H1 (cell line): ENCODE data around the gene PTDSS2. TPM values are rescaled to one million over a fixed set of nuclear protein-coding genes. Genes with fewer than 3 reads are reported as not detected.

Experiments
- CHD1 ChIP-seq: IDR thresholded peaks from 2 replicates; pipeline ENCODE4 v1.6.1; 2012; ENCODE audit warnings: low read depth, low read length, improper control_type of control experiment
- CTBP2 ChIP-seq: IDR thresholded peaks from 2 replicates; pipeline ENCODE4 v1.7.0; 2011; ENCODE audit warnings: borderline replicate concordance, mild to moderate bottlenecking, moderate library complexity, mixed read lengths, low read length; ENCODE audit not compliant: insufficient read depth, insufficient read length
- EP300 ChIP-seq, 2 experiments: IDR thresholded peaks; 1 replicate in 1 of 2; 2 replicates in 1 of 2; pipeline ENCODE4 v1.6.1; 2011 to 2012; ENCODE audit warnings: low read depth in 2 of 2, low read length in 2 of 2, mild to moderate bottlenecking in 2 of 2, borderline replicate concordance in 1 of 2, inconsistent platforms in 1 of 2, moderate library complexity in 1 of 2
- FOSL1 ChIP-seq: IDR thresholded peaks from 2 replicates; pipeline ENCODE4 v1.6.1; 2011; ENCODE audit warnings: mild to moderate bottlenecking, low read depth, low read length, moderate library complexity; ENCODE audit not compliant: insufficient read depth
- HDAC6 ChIP-seq: IDR thresholded peaks from one replicate; pipeline ENCODE4 v1.7.1; 2012; ENCODE audit warnings: low read depth, mild to moderate bottlenecking, inconsistent platforms, low read length, moderate library complexity
- PHF8 ChIP-seq: fragments of 200-600 bp; sonication (generic); conservative IDR thresholded peaks from 2 replicates; pipeline ENCODE4 v1.7.1; 2012; ENCODE audit warnings: low read depth, mild to moderate bottlenecking, inconsistent platforms, low read length, moderate library complexity
- RNF2 ChIP-seq: fragments of 200-900, 300-1000 bp; sonication (generic); IDR thresholded peaks from 2 replicates; pipeline ENCODE4 v1.7.1; 2016; ENCODE audit warnings: borderline replicate concordance, low read depth, mild to moderate bottlenecking, antibody characterized with exemption, low read length; ENCODE audit not compliant: poor library complexity, severe bottlenecking; ENCODE audit errors: missing control alignments
- SIN3A ChIP-seq, 2 experiments: IDR thresholded peaks in 1 of 2; conservative IDR thresholded peaks in 1 of 2; 2 replicates each; pipeline ENCODE4 v1.6.1; 2011 to 2012; ENCODE audit warnings: low read length in 2 of 2, improper control_type of control experiment in 1 of 2, low read depth in 1 of 2, mild to moderate bottlenecking in 1 of 2
- SP4 ChIP-seq: IDR thresholded peaks from 2 replicates; pipeline ENCODE4 v1.6.1; 2012; ENCODE audit warnings: low read length, inconsistent platforms
- SRF ChIP-seq: IDR thresholded peaks from 2 replicates; pipeline ENCODE4 v1.6.1; 2011; ENCODE audit warnings: mild to moderate bottlenecking, low read depth, low read length, moderate library complexity
- SUZ12 ChIP-seq: fragments of 200-600 bp; sonication (generic); IDR thresholded peaks from 2 replicates; pipeline ENCODE4 v1.6.1; 2012; ENCODE audit warnings: mild to moderate bottlenecking, inconsistent platforms, low read length, moderate library complexity, mixed read lengths
- TAF7 ChIP-seq: optimal IDR thresholded peaks from 2 replicates; pipeline ENCODE3; 2011; ENCODE audit warnings: low read depth, mild to moderate bottlenecking, inconsistent platforms, low read length, moderate library complexity, borderline replicate concordance
- polyA plus RNA-seq, 7 experiments: library from polyadenylated mRNA; depleted of rRNA in 3 of 7; stranded (reverse) in 5 of 7; unstranded in 2 of 7; fragments of >200 nt in 5 of 7; fragments of 200-250 nt in 2 of 7; gene quantifications; 1 replicate in 5 of 7; 2 replicates in 1 of 7; 4 replicates in 1 of 7; pipeline versions ENCODE4 v1.2.1 to v1.2.3, GENCODE V29; 2011 to 2013; ENCODE audit warnings: missing spikeins in 2 of 7, mixed read lengths in 2 of 7
- total RNA-seq: library from RNA; stranded (reverse); fragmentation: NEBNext Ultra II Directional; extraction: Animal tissue kit (Norgen Biotek cat#: 25700); gene quantifications from 2 replicates; pipeline ENCODE4 v1.2.1, GENCODE V29; 2021
- TF ChIP-seq, protein P1 (sequence below): IDR thresholded peaks from 2 replicates; pipeline ENCODE4 v1.6.1; 2012; ENCODE audit warnings: inconsistent platforms

PTDSS2 gene
- total and polyA plus RNA-seq, 2 of the 8 experiments (the other 6 are each of a cell fraction or from before 2014, with no cell fraction given), result 48.7 to 68.2 TPM

DNA sequence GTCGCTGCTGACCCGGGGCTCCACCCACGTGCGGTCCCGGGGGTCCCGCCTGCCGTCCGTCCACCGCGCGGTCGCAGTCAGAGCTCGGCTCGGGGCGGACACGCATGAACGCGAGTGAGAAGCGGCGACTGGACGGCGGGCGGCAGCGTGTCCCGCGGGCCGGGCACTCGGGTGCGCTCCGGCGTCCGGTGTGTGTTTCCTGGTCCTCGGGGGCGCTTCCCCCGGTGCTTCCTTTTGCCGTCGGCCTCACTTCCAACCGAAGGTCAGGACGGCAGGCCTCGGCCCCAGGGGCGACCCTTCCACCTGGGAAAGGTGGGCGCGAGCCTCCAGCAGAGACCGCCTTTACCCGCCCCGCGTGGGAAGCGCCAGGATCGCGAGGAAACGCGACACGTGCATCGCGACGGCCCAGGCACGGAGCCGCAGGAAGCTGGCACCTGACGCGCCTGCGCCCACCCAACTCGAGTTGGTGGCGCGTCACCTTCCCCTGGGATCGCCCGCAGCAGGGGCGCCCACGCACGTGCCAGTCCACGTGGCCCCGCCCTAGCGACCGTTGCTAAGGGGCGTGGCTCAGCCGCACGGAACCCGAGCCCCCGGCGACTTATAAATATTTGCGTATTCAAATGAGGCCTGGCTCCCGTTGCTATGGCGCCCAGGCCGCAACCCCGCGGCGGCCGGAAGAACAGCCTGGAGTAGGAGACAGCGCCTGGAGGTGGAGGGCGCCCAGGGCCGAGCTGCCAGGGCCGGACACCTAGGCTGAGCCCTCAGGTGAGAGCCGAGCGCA is 87.0 kb downstream of the PTDSS2 start, which contains the start of gene LRRC56 (continued):
- TF ChIP-seq, protein P1, sequence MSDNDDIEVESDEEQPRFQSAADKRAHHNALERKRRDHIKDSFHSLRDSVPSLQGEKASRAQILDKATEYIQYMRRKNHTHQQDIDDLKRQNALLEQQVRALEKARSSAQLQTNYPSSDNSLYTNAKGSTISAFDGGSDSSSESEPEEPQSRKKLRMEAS, result peak; percentile 93
- no peak for TF ChIP-seq TAF7
- TF ChIP-seq SP4, result no peak
- TF ChIP-seq HDAC6, result no peak
- 0 out of 2 replicates have a peak, but pooled peaks have one; percentile 7 for TF ChIP-seq SUZ12
- TF ChIP-seq PHF8, result peak; percentile 38; the same call in 1 of the 2 replicates
- no peak for TF ChIP-seq RNF2
- peak; percentile 31 for TF ChIP-seq CTBP2
- no peak for TF ChIP-seq CHD1
- TF ChIP-seq EP300 (IDR thresholded peaks at IDR 0.05; ENCODE audit: borderline replicate concordance in 1 of 2, low read depth in 2 of 2, low read length in 2 of 2), result no peak
- TF ChIP-seq FOSL1, result no peak
- TF ChIP-seq SRF, result no peak
- TF ChIP-seq SIN3A (conservative IDR thresholded peaks at IDR 0.05 in 1 of 2, IDR thresholded peaks at IDR 0.05 in 1 of 2; ENCODE audit: low read depth in 1 of 2, low read length in 2 of 2), result peak in 1 of 2 experiments; percentile 55; a peak in 2 of 4 replicates
